A673 (cell line): ENCODE data around the gene F11.
"Not testable (repeated sequence)": the region's sequence is repeated elsewhere in the genome, so short reads cannot be mapped to it uniquely, and the experiment has no call there.

Experiments
- EZH2 ChIP-seq: fragments of 200-600 bp; sonication (generic); IDR thresholded peaks from 2 replicates; pipeline ENCODE4 v1.6.1; 2017; ENCODE audit warnings: borderline replicate concordance, low read depth, mild to moderate bottlenecking, mixed read lengths, antibody characterized with exemption, low read length; ENCODE audit not compliant: poor library complexity, severe bottlenecking
- TF ChIP-seq, protein P1 (sequence below): fragments of 300-800, 200-600 bp; sonication (generic); conservative IDR thresholded peaks from 2 replicates; pipeline ENCODE4 v1.5.1; 2017; ENCODE audit warnings: low read depth, mild to moderate bottlenecking, antibody characterized with exemption, low read length, moderate library complexity, mixed read lengths

- TF ChIP-seq, protein P1, sequence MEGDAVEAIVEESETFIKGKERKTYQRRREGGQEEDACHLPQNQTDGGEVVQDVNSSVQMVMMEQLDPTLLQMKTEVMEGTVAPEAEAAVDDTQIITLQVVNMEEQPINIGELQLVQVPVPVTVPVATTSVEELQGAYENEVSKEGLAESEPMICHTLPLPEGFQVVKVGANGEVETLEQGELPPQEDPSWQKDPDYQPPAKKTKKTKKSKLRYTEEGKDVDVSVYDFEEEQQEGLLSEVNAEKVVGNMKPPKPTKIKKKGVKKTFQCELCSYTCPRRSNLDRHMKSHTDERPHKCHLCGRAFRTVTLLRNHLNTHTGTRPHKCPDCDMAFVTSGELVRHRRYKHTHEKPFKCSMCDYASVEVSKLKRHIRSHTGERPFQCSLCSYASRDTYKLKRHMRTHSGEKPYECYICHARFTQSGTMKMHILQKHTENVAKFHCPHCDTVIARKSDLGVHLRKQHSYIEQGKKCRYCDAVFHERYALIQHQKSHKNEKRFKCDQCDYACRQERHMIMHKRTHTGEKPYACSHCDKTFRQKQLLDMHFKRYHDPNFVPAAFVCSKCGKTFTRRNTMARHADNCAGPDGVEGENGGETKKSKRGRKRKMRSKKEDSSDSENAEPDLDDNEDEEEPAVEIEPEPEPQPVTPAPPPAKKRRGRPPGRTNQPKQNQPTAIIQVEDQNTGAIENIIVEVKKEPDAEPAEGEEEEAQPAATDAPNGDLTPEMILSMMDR: not testable (repeated sequence)
- TF ChIP-seq EZH2: not testable (repeated sequence)
Observed at GRCh38 chr4:186242031-186242430, 24.0 kb upstream of the F11 start.
